Type B pancreatic cell (in vitro differentiated cells): ENCODE results near the gene MAP2K6. TPM values are rescaled to one million over a fixed set of nuclear protein-coding genes. Genes with fewer than 3 reads are reported as not detected.

Experiments used
- DNase-seq: peaks from one replicate; pipeline ENCODE4 v3.0.0; 2021; ENCODE audit warnings: mixed read lengths; ENCODE audit not compliant: unreplicated experiment; ENCODE audit errors: extremely low spot score
- H3K27ac Mint-ChIP-seq: 2 replicates; pipeline ENCODE4 v1.8.0; 2021; ENCODE audit warnings: mild to moderate bottlenecking, mixed read lengths
- H3K27me3 Mint-ChIP-seq: 2 replicates; pipeline ENCODE4 v1.8.0; 2021; ENCODE audit warnings: mixed read lengths
- H3K36me3 Mint-ChIP-seq: 2 replicates; pipeline ENCODE4 v1.8.0; 2021; ENCODE audit warnings: mixed read lengths
- H3K4me1 Mint-ChIP-seq: one replicate; pipeline ENCODE4 v1.8.0; 2021; ENCODE audit warnings: mixed read lengths; ENCODE audit not compliant: unreplicated experiment
- H3K4me3 Mint-ChIP-seq: 2 replicates; pipeline ENCODE4 v1.8.0; 2021; ENCODE audit warnings: mild to moderate bottlenecking, mixed read lengths
- H3K9me3 Mint-ChIP-seq: 2 replicates; pipeline ENCODE4 v1.8.0; 2021; ENCODE audit warnings: mixed read lengths
- CTCF ChIP-seq: fragments of 200-600 bp; sonication (generic); conservative IDR thresholded peaks from 2 replicates; pipeline ENCODE4 v1.5.0; 2021; ENCODE audit warnings: antibody characterized with exemption, mild to moderate bottlenecking
- total RNA-seq: library from RNA; stranded (reverse); gene quantifications from 2 replicates; pipeline ENCODE4 v1.2.1, GENCODE V29; 2021; ENCODE audit warnings: low replicate concordance

MAP2K6 gene
- total RNA-seq, 1 donor from 2014 or later, result 28.8 TPM

- no peak for TF ChIP-seq CTCF
- Mint-ChIP-seq H3K4me1 (no peaks in the 10 kb centered on the region), H3K4me3 (no peak overlapping the region), H3K27me3 (no peaks in the 10 kb centered on the region), H3K36me3 (no peaks in the 10 kb centered on the region), H3K9me3 (no peaks in the 10 kb centered on the region), H3K27ac (no peak overlapping the region)
- DNase-seq, result no peak
Measured at GRCh38 chr17:69390795-69391501, 23.5 kb upstream of the MAP2K6 start.

GRCh38 chr17:69401251-69401650 is 13.2 kb upstream of the MAP2K6 start:
- no peaks in the 10 kb centered on the region for H3K9me3 Mint-ChIP-seq
- no peak overlapping the region for H3K27ac Mint-ChIP-seq
- no peaks in the 10 kb centered on the region for H3K4me1 Mint-ChIP-seq
- no peak for TF ChIP-seq CTCF
- DNase-seq, result no peak
- no peak overlapping the region for H3K4me3 Mint-ChIP-seq
- H3K27me3 Mint-ChIP-seq, result no peaks in the 10 kb centered on the region
- H3K36me3 Mint-ChIP-seq, result no peaks in the 10 kb centered on the region

- Mint-ChIP-seq H3K27me3 (no peaks in the 10 kb centered on the region), H3K4me1 (no peaks in the 10 kb centered on the region), H3K36me3 (no peaks in the 10 kb centered on the region), H3K27ac (no peak overlapping the region), H3K9me3 (no peaks in the 10 kb centered on the region), H3K4me3 (no peak overlapping the region)
- no peak for DNase-seq
- no peak for TF ChIP-seq CTCF
Measured at GRCh38 chr17:69402052-69402451, 12.4 kb upstream of the MAP2K6 start.

- Mint-ChIP-seq H3K36me3 (no peaks in the 10 kb centered on the region), H3K4me3 (no peak overlapping the region), H3K9me3 (no peaks in the 10 kb centered on the region), H3K27ac (no peak overlapping the region), H3K4me1 (no peaks in the 10 kb centered on the region), H3K27me3 (no peaks in the 10 kb centered on the region)
- TF ChIP-seq CTCF, result no peak
- DNase-seq, result no peak
Measured at GRCh38 chr17:69404399-69404798, 10.1 kb upstream of the MAP2K6 start.

GRCh38 chr17:69405096-69405495 is 9.4 kb upstream of the MAP2K6 start:
- no peaks in the 10 kb centered on the region for H3K36me3 Mint-ChIP-seq
- H3K4me1 Mint-ChIP-seq, result no peaks in the 10 kb centered on the region
- no peaks in the 10 kb centered on the region for H3K9me3 Mint-ChIP-seq
- DNase-seq, result no peak
- TF ChIP-seq CTCF, result no peak
- H3K27me3 Mint-ChIP-seq, result no peaks in the 10 kb centered on the region
- no peak overlapping the region for H3K4me3 Mint-ChIP-seq
- no peak overlapping the region for H3K27ac Mint-ChIP-seq
